ENCODE measurements around the gene CNIH2. TPM values are rescaled to one million over a fixed set of nuclear protein-coding genes. Genes with fewer than 3 reads are reported as not detected.
A peak's percentile ranks its signal among the peaks of the same experiment; 100 is the strongest.

CNIH2 gene
- total RNA-seq, 1 experiment from 2014 or later = 1.4 TPM

DNA sequence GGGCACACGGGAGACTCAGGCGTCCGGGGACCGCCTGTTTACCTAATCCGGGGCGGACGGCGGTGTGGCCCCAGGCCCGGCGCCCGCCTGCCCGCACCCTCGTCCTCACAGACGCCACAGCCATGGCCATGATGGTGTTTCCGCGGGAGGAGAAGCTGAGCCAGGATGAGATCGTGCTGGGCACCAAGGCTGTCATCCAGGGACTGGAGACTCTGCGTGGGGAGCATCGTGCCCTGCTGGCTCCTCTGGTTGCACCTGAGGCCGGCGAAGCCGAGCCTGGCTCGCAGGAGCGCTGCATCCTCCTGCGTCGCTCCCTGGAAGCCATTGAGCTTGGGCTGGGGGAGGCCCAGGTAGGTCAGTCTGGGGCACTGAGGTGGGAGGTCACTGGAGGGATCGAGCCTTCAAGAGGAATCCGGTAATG is 19.5 kb upstream of the CNIH2 start:
- TF ChIP-seq, protein P1, sequence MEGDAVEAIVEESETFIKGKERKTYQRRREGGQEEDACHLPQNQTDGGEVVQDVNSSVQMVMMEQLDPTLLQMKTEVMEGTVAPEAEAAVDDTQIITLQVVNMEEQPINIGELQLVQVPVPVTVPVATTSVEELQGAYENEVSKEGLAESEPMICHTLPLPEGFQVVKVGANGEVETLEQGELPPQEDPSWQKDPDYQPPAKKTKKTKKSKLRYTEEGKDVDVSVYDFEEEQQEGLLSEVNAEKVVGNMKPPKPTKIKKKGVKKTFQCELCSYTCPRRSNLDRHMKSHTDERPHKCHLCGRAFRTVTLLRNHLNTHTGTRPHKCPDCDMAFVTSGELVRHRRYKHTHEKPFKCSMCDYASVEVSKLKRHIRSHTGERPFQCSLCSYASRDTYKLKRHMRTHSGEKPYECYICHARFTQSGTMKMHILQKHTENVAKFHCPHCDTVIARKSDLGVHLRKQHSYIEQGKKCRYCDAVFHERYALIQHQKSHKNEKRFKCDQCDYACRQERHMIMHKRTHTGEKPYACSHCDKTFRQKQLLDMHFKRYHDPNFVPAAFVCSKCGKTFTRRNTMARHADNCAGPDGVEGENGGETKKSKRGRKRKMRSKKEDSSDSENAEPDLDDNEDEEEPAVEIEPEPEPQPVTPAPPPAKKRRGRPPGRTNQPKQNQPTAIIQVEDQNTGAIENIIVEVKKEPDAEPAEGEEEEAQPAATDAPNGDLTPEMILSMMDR (IDR thresholded peaks at IDR 0.05; ENCODE audit: unreplicated experiment) = no peak
- POLR2A ChIA-PET = interaction anchor here (0.7 to 1.5 kb wide), 7 partner anchors 23 to 643 kb away, joined by 3 to 5 read pairs (median 3); partner anchors contain the start of gene PCNX3
- H3K27me3 Mint-ChIP-seq (ENCODE audit: insufficient read depth, unreplicated experiment) = no peaks in the 10 kb centered on the region
- peak overlapping the region; percentile 79 for H3K4me3 Mint-ChIP-seq (ENCODE audit: unreplicated experiment)
- intact Hi-C loops (cut with micrococcal nuclease) = loop anchor here (1.0 kb wide), 2 partner anchors 36 to 190 kb away; no protein-coding TSS in a partner anchor
- peak overlapping the region; percentile 81 for H3K27ac Mint-ChIP-seq (ENCODE audit: low read depth, unreplicated experiment)
- no TSS peak for BruUV-seq (replicated peaks)
- peaks cover 35% of the 10 kb centered on the region for H3K36me3 Mint-ChIP-seq (ENCODE audit: insufficient read depth, unreplicated experiment)
- DNase-seq (ENCODE audit: unreplicated experiment) = no peak
- H3K4me1 Mint-ChIP-seq (ENCODE audit: insufficient read depth, unreplicated experiment) = peaks cover 12% of the 10 kb centered on the region
- CTCF ChIA-PET = interaction anchor here (0.8 to 1.3 kb wide), 13 partner anchors 11 to 303 kb away, joined by 3 to 7 read pairs (median 4); no protein-coding TSS in a partner anchor
- no peaks in the 10 kb centered on the region for H3K9me3 Mint-ChIP-seq (ENCODE audit: unreplicated experiment)

DNA sequence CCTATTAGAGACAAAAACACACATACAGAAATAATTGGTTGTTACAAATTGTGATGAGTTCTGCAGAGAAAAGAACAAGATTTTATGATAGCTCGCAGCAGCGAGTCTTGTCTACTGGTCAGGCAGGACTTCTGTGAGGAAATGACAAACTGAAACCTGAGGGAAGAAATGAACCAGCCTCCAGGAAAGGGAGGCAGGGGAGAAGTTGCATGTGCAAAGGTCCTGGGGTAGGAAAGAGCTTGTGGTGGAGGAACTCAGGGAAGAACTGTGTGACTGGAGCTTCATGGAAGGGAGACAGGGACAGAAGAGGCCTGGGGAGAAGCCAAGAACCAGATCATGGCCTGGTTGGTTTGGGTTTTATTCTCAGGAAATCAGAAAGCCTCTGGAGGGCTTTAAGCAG is 18.8 kb upstream of the CNIH2 start:
- Mint-ChIP-seq H3K27ac (ENCODE audit: low read depth, unreplicated experiment) (no peak overlapping the region), H3K9me3 (ENCODE audit: unreplicated experiment) (no peaks in the 10 kb centered on the region), H3K36me3 (ENCODE audit: insufficient read depth, unreplicated experiment) (peaks cover 38% of the 10 kb centered on the region), H3K4me1 (ENCODE audit: insufficient read depth, unreplicated experiment) (peaks cover 12% of the 10 kb centered on the region), H3K4me3 (ENCODE audit: unreplicated experiment) (peak overlapping the region; percentile 79), H3K27me3 (ENCODE audit: insufficient read depth, unreplicated experiment) (no peaks in the 10 kb centered on the region)
- intact Hi-C loops (cut with micrococcal nuclease) = no loop called here
- ChIA-PET POLR2A (interaction anchor here (0.7 to 1.5 kb wide), 5 partner anchors 37 to 1482 kb away, joined by 3 to 5 read pairs (median 3); partner anchors contain the start of gene PCNX3), CTCF (interaction anchor here (0.6 to 1.3 kb wide), 16 partner anchors 11 to 514 kb away, joined by 3 to 7 read pairs (median 4); no protein-coding TSS in a partner anchor)
- no peak for DNase-seq (ENCODE audit: unreplicated experiment)
- TF ChIP-seq, protein P1 (IDR thresholded peaks at IDR 0.05; ENCODE audit: unreplicated experiment) = no peak
- BruUV-seq (replicated peaks) = TSS peak; percentile 27

DNA sequence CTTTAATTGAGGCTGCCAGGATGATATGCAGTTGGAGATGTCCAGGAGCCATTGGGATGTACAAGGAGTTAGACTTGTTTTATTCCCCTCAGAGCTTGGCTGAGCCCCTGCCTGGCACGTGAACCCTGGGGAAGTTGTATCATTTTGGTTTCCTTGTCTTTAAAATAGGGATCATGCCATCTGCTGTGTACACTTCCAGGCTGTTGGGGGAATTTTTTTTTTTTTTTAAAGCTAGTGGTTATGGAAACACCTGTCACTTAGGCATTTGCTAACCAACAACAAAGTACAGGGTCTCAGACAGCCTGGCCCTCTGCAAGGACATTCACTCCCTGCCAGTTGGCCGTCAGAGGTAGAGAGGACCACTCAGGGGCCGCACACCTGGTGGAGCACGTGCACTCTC is 18.0 kb upstream of the CNIH2 start:
- intact Hi-C loops (cut with micrococcal nuclease) = no loop called here
- Mint-ChIP-seq H3K27ac (ENCODE audit: low read depth, unreplicated experiment) (no peak overlapping the region), H3K4me3 (ENCODE audit: unreplicated experiment) (no peak overlapping the region), H3K36me3 (ENCODE audit: insufficient read depth, unreplicated experiment) (peaks cover 38% of the 10 kb centered on the region), H3K4me1 (ENCODE audit: insufficient read depth, unreplicated experiment) (peaks cover 12% of the 10 kb centered on the region), H3K27me3 (ENCODE audit: insufficient read depth, unreplicated experiment) (no peaks in the 10 kb centered on the region), H3K9me3 (ENCODE audit: unreplicated experiment) (no peaks in the 10 kb centered on the region)
- BruUV-seq (replicated peaks) = no TSS peak
- POLR2A ChIA-PET = interaction anchor here (0.6 kb wide), 1 partner anchor 359 kb away, joined by 3 read pairs; no protein-coding TSS in a partner anchor
- DNase-seq (ENCODE audit: unreplicated experiment) = no peak
- CTCF ChIA-PET = interaction anchor here (0.6 to 1.4 kb wide), 7 partner anchors 18 to 289 kb away, joined by 3 to 5 read pairs (median 3); no protein-coding TSS in a partner anchor
- TF ChIP-seq, protein P1 (IDR thresholded peaks at IDR 0.05; ENCODE audit: unreplicated experiment) = no peak

DNA sequence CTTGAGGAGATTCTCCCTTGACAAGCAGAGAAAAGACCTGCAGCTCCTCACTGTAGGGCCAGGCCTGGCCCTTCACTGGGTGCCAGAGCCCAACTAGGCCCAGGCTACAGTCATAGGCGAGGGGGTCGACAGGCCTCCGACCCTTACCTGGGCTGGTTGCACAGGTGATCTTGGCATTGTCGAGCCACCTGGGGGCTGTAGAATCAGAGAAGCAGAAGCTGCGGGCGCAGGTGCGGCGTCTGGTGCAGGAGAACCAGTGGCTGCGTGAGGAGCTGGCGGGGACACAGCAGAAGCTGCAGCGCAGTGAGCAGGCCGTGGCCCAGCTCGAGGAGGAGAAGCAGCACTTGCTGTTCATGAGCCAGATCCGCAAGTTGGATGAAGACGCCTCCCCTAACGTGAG is 16.4 kb upstream of the CNIH2 start:
- H3K4me1 Mint-ChIP-seq (ENCODE audit: insufficient read depth, unreplicated experiment) = peaks cover 11% of the 10 kb centered on the region
- H3K9me3 Mint-ChIP-seq (ENCODE audit: unreplicated experiment) = no peaks in the 10 kb centered on the region
- no peaks in the 10 kb centered on the region for H3K27me3 Mint-ChIP-seq (ENCODE audit: insufficient read depth, unreplicated experiment)
- intact Hi-C loops (cut with micrococcal nuclease) = no loop called here
- peaks cover 40% of the 10 kb centered on the region for H3K36me3 Mint-ChIP-seq (ENCODE audit: insufficient read depth, unreplicated experiment)
- TF ChIP-seq, protein P1 (IDR thresholded peaks at IDR 0.05; ENCODE audit: unreplicated experiment) = no peak
- no TSS peak for BruUV-seq (replicated peaks)
- no peak for DNase-seq (ENCODE audit: unreplicated experiment)
- H3K4me3 Mint-ChIP-seq (ENCODE audit: unreplicated experiment) = no peak overlapping the region
- CTCF ChIA-PET = interaction anchor here (1.3 to 1.4 kb wide), 3 partner anchors 20 to 40 kb away, joined by 3 to 7 read pairs (median 6); no protein-coding TSS in a partner anchor
- POLR2A ChIA-PET = interaction anchor here (0.6 kb wide), 1 partner anchor 209 kb away, joined by 3 read pairs; the partner anchor contains the start of gene SF3B2
- H3K27ac Mint-ChIP-seq (ENCODE audit: low read depth, unreplicated experiment) = no peak overlapping the region
